HepG2 (cell line): Measurements from ENCODE around the gene RPL26. TPM values are rescaled to one million over a fixed set of nuclear protein-coding genes. Genes with fewer than 3 reads are reported as not detected.
"Not testable (repeated sequence)": the region's sequence is repeated elsewhere in the genome, so short reads cannot be mapped to it uniquely, and the experiment has no call there.

ENCODE experiments used
- ATAC-seq: fragments of 200-7000 bp; cut with Tn5 transposase; 3 replicates; pipeline ENCODE4 v1.9.1; 2020; ENCODE audit warnings: mild to moderate bottlenecking, moderate library complexity
- BruUV-seq: library from RNA; stranded (reverse); fragments of 400-500 nt; replicated peaks from 2 replicates; lab custom pipeline; 2021; lab: Mats Ljungman, UMichigan
- CTCF ChIA-PET: fragments of 300-600 bp; formaldehyde crosslinking; extraction: SDS; loops from one replicate; lab custom pipeline; 2021; ENCODE audit warnings: low total read pairs, inconsistent platforms, low intra/inter-chr PET ratio; lab: Yijun Ruan, JAX
- POLR2A ChIA-PET: fragments of 350-600 bp; sonication (Branson Sonifier 250); formaldehyde crosslinking; loops from one replicate; lab custom pipeline; 2020; ENCODE audit warnings: antibody characterized with exemption, inconsistent platforms; lab: Yijun Ruan, JAX
- DNase-seq: peaks from one replicate; pipeline ENCODE4 v3.0.0-alpha.2; 2015; ENCODE audit warnings: low spot score
- FAIRE-seq: peaks from 3 replicates; lab custom pipeline; 2011; peaks lifted over from hg19 to GRCh38; lab: Jason Lieb, UNC
- H2AFZ ChIP-seq: one replicate; pipeline ENCODE4 v1.6.1; 2011; ENCODE audit warnings: low read length, inconsistent platforms
- H3K27ac ChIP-seq: fragments of 300-600 bp; 3 replicates; pipeline ENCODE4 v1.8.0; 2011; ENCODE audit warnings: mixed run types, mild to moderate bottlenecking, mixed read lengths, low read length, inconsistent platforms; ENCODE audit not compliant: insufficient read depth; ENCODE audit errors: extremely low read length
- H3K27me3 ChIP-seq, 2 experiments: fragments of 200-600 bp in 1 of 2; 2 replicates in 1 of 2; 3 replicates in 1 of 2; pipeline versions ENCODE4 v1.6.0 to v1.8.0; 2011; ENCODE audit warnings: low read length in 2 of 2, mild to moderate bottlenecking in 2 of 2, moderate library complexity in 2 of 2, inconsistent platforms in 1 of 2; ENCODE audit not compliant: insufficient read depth in 2 of 2, control insufficient read depth in 1 of 2
- H3K36me3 ChIP-seq, 2 experiments: fragments of 200-600 bp in 1 of 2; replicated peaks in 1 of 2; 2 replicates in 1 of 2; 3 replicates in 1 of 2; pipeline versions ENCODE4 v1.5.1 to v1.8.0; 2011; ENCODE audit warnings: low read length in 2 of 2, inconsistent platforms in 1 of 2; ENCODE audit not compliant: insufficient read depth in 2 of 2, control insufficient read depth in 1 of 2
- H3K4me1 ChIP-seq: 2 replicates; pipeline ENCODE4 v1.5.1; 2012; ENCODE audit warnings: low read length, inconsistent platforms; ENCODE audit not compliant: insufficient read depth
- H3K4me2 ChIP-seq: 2 replicates; pipeline ENCODE4 v1.6.0; 2011; ENCODE audit warnings: low read depth, low read length, inconsistent platforms
- H3K4me3 ChIP-seq, 3 experiments: fragments of 200-600 bp in 1 of 3; sonication (generic), shearing (Covaris generic) in 1 of 3; replicated peaks in 1 of 3; 2 replicates each; pipeline ENCODE4 v1.5.1; 2011 to 2016; ENCODE audit warnings: low read length in 3 of 3, inconsistent platforms in 2 of 3, low read depth in 2 of 3, mild to moderate bottlenecking in 2 of 3, control low read depth in 1 of 3, mixed read lengths in 1 of 3; ENCODE audit not compliant: insufficient read depth in 1 of 3
- H3K79me2 ChIP-seq: one replicate; pipeline ENCODE4 v1.6.1; 2011; ENCODE audit warnings: low read length, inconsistent platforms; ENCODE audit not compliant: insufficient read depth
- H3K9ac ChIP-seq: 2 replicates; pipeline ENCODE4 v1.6.0; 2011; ENCODE audit warnings: mild to moderate bottlenecking, low read depth, low read length, inconsistent platforms; ENCODE audit not compliant: insufficient read depth
- H3K9me3 ChIP-seq: 2 replicates; pipeline ENCODE4 v1.5.1; 2012; ENCODE audit warnings: mild to moderate bottlenecking, low read length
- H4K20me1 ChIP-seq: 2 replicates; pipeline ENCODE4 v1.6.0; 2011; ENCODE audit warnings: inconsistent platforms, mild to moderate bottlenecking, low read length, moderate library complexity; ENCODE audit not compliant: insufficient read depth
- ZNF24 ChIP-seq: fragments of 450-650 bp; IDR thresholded peaks from 2 replicates; pipeline ENCODE4 v1.6.1; 2017; ENCODE audit warnings: antibody characterized with exemption, mild to moderate bottlenecking
- ZNF3 ChIP-seq: IDR thresholded peaks from 2 replicates; pipeline ENCODE4 v1.7.0; 2017; ENCODE audit warnings: inconsistent platforms
- WGBS: methylation state at CpG from one replicate; pipeline ENCODE4 v1.1.6; 2017; ENCODE audit warnings: low lambda C conversion rate; 5-methylcytosine and 5-hydroxymethylcytosine counted together
- in situ Hi-C: cut with HindIII; loops from 2 replicates; pipeline ENCODE4 v1.10.0; 2017; ENCODE audit warnings: low pct_unique_long_range_greater_than_20kb; ENCODE audit not compliant: extremely low pct_ligation_motif_present
- intact Hi-C: fragments of 100-400 bp; cut with micrococcal nuclease; formaldehyde crosslinking; loops from one replicate; pipeline ENCODE4 v1.10.0; 2022; ENCODE audit not compliant: unreplicated experiment
- polyA plus RNA-seq, 8 experiments: library from polyadenylated mRNA; depleted of rRNA in 3 of 8; stranded (reverse) in 7 of 8; unstranded in 1 of 8; fragments of >200 nt; fragmentation: Illumina TruSeq in 4 of 8; extraction: Trizol in 4 of 8; gene quantifications; 2 replicates each; pipeline versions ENCODE4 v1.2.1 to v1.2.3, GENCODE V29; 2011 to 2016; ENCODE audit warnings: low read depth in 4 of 8, missing spikeins in 1 of 8, mixed read lengths in 1 of 8; ENCODE audit not compliant: insufficient read depth in 1 of 8
- total RNA-seq, 5 experiments: library from RNA; depleted of rRNA; stranded (reverse); fragments of >200 nt; fragmentation: Illumina TruSeq; extraction: Trizol; gene quantifications; 2 replicates each; pipeline ENCODE4 v1.2.3, GENCODE V29; 2016; ENCODE audit warnings: low read depth in 1 of 5
- TF ChIP-seq, protein P1 (sequence below): sonication (generic); formaldehyde crosslinking; IDR thresholded peaks from 2 replicates; pipeline ENCODE4 v1.5.1; 2020; ENCODE audit warnings: missing genetic modification reagents, mild to moderate bottlenecking, borderline replicate concordance
- TF ChIP-seq, protein P2 (sequence below): sonication (generic); formaldehyde crosslinking; IDR thresholded peaks from 2 replicates; pipeline ENCODE4 v1.5.0; 2020; ENCODE audit warnings: missing genetic modification reagents

Gene RPL26
- total and polyA plus RNA-seq, 2 of the 13 experiments (the other 11 are each of a cell fraction or from before 2014, with no cell fraction given), result 2,817 to 3,529 TPM

- TF ChIP-seq, protein P1, sequence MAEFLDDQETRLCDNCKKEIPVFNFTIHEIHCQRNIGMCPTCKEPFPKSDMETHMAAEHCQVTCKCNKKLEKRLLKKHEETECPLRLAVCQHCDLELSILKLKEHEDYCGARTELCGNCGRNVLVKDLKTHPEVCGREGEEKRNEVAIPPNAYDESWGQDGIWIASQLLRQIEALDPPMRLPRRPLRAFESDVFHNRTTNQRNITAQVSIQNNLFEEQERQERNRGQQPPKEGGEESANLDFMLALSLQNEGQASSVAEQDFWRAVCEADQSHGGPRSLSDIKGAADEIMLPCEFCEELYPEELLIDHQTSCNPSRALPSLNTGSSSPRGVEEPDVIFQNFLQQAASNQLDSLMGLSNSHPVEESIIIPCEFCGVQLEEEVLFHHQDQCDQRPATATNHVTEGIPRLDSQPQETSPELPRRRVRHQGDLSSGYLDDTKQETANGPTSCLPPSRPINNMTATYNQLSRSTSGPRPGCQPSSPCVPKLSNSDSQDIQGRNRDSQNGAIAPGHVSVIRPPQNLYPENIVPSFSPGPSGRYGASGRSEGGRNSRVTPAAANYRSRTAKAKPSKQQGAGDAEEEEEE (CRISPR knock-in tag), result no peak
- no peak for TF ChIP-seq ZNF3 (CRISPR knock-in tag)
- TF ChIP-seq, all 625 proteins: peak for 298
Observed at GRCh38 chr17:8376271-8377067, 6.5 kb downstream of the RPL26 start, which contains the start of gene KRABD2 (continued).

DNA sequence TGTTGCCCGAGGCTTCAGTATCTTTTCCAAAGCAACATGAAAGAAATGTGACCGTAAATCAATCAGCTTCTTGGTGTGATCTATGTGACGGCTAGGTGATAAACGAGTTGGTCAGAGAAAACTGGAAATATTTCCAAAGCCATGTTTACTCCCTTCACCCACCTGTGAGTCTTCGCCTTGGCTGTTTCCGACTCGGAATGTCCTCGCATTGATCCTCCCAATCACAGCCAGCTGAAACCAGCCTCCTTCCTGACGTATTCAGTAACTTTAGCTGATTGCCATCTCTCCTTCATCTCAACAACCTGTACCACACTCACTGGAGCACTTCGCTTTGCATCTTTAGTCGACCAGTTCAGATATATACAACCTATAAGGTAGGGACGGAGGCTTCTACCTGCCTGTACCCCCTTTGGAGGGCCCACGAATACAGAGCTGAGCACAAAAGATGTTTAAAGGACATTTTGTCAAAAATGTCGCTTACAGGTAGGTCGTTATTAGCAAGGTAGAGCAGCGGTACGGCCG is 7.2 kb downstream of the RPL26 start:
- ChIA-PET POLR2A (interaction anchor here (0.6 to 2.5 kb wide), 7 partner anchors 9 to 203 kb away, joined by 3 to 10 read pairs (median 5); partner anchors contain the start of genes NDEL1 and SLC25A35), CTCF (no interaction called here)
- DNase-seq (no peak), ATAC-seq (peak; percentile 41), FAIRE-seq (no peak)
- Histone ChIP-seq H3K4me2 (peak overlapping the region; percentile 93), H3K27ac (peak overlapping the region; percentile 75), H3K4me1 (peaks cover 49% of the 10 kb centered on the region), H3K27me3 (peaks cover 0 to 3% of the 10 kb centered on the region in 2 experiments; a peak in 1 of 5 replicates), H3K9ac (peak overlapping the region; percentile 85), H2AFZ (peak overlapping the region; percentile 71), H3K79me2 (peaks cover 15% of the 10 kb centered on the region), H4K20me1 (peaks cover 23% of the 10 kb centered on the region), H3K4me3 (peak overlapping the region; percentile 66 to 85 (median 80)), H3K36me3 (peaks cover 9 to 30% of the 10 kb centered on the region in 2 experiments; a peak in 4 of 5 replicates), H3K9me3 (no peaks in the 10 kb centered on the region)
- in situ Hi-C loops (no loop called here), intact Hi-C loops (loop anchor here (5.0 kb wide), 1 partner anchor 153 kb away; no protein-coding TSS in a partner anchor)
- no TSS peak for BruUV-seq
- TF ChIP-seq, protein P2, sequence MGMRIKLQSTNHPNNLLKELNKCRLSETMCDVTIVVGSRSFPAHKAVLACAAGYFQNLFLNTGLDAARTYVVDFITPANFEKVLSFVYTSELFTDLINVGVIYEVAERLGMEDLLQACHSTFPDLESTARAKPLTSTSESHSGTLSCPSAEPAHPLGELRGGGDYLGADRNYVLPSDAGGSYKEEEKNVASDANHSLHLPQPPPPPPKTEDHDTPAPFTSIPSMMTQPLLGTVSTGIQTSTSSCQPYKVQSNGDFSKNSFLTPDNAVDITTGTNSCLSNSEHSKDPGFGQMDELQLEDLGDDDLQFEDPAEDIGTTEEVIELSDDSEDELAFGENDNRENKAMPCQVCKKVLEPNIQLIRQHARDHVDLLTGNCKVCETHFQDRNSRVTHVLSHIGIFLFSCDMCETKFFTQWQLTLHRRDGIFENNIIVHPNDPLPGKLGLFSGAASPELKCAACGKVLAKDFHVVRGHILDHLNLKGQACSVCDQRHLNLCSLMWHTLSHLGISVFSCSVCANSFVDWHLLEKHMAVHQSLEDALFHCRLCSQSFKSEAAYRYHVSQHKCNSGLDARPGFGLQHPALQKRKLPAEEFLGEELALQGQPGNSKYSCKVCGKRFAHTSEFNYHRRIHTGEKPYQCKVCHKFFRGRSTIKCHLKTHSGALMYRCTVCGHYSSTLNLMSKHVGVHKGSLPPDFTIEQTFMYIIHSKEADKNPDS (CRISPR knock-in tag), result 0 out of 2 replicates have a peak, but pooled peaks have one; percentile 45
- TF ChIP-seq ZNF24, result no peak
- WGBS, result 27% methylated on average over 18 of the region's 18 CpGs

DNA sequence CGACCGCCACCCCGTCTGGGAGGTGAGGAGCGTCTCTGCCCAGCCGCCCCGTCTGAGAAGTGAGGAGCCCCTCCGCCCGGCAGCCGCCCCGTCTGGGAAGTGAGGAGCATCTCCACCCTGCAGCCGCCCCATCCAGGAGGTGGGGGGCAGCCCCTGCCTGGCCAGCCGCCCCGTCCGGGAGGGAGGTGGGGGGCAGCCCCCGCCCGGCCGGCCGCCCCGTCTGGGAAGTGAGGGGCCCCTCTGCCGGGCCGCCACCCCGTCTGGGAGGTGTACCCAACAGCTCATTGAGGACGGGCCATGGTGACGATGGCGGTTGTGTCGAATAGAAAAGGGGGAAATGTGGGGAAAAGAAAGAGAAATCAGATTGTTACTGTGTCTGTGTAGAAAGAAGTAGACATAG is 9.1 kb downstream of the RPL26 start:
- intact Hi-C loops, DNase-seq, H3K27me3 ChIP-seq, BruUV-seq, H3K9ac ChIP-seq, FAIRE-seq, H3K79me2 ChIP-seq, ATAC-seq, H3K9me3 ChIP-seq, H3K27ac ChIP-seq, POLR2A ChIA-PET, in situ Hi-C loops, H2AFZ ChIP-seq, H3K4me3 ChIP-seq, CTCF ChIA-PET, H3K4me2 ChIP-seq: not testable (repeated sequence)
- 94% methylated on average over 12 of the region's 26 CpGs for WGBS
- H4K20me1 ChIP-seq, result peaks cover 12% of the 10 kb centered on the region
- peaks cover 3 to 21% of the 10 kb centered on the region in 2 experiments for H3K36me3 ChIP-seq
- H3K4me1 ChIP-seq, result peaks cover 30% of the 10 kb centered on the region
